Stimulated activated CD4-positive, alpha-beta T cell treated with anti-CD3 and anti-CD28 coated beads, Interleukin-2, amount 100 ng/mL, for 48 hours (primary cell): ENCODE results near the gene SCIN.
"Not testable (repeated sequence)": the region's sequence is repeated elsewhere in the genome, so short reads cannot be mapped to it uniquely, and the experiment has no call there.

Source experiments
- DNase-seq, 2 donors: peaks; one replicate each; pipeline ENCODE4 v3.0.0-alpha.2; 2020

Gene SCIN

GRCh38 chr7:12619461-12620069, 49.0 kb downstream of the SCIN start:
- no peak for DNase-seq

GRCh38 chr7:12620371-12620770, 49.9 kb downstream of the SCIN start:
- DNase-seq, result no peak

DNA sequence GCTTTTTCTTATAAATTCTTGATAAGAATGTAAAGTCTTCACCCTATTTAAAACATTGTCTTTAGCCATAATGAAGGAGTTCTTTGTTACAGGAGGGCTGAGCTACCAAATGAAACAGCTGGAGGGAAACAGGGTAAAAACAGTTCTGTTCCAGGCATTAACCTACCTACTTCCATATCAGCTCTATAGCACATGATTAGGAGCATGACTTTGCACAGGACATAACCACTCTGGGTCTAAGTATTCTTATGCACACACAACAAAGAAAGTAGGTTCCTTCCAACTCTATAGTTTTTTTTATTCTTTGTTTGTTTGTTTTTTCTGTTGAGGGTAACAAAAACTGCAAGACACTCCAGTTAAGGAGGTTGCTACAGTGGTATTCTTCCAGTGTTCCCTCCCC, 52.7 kb downstream of the SCIN start:
- no peak for DNase-seq

- no peak for DNase-seq
Measured at GRCh38 chr7:12623885-12624498, 53.5 kb downstream of the SCIN start.

DNA sequence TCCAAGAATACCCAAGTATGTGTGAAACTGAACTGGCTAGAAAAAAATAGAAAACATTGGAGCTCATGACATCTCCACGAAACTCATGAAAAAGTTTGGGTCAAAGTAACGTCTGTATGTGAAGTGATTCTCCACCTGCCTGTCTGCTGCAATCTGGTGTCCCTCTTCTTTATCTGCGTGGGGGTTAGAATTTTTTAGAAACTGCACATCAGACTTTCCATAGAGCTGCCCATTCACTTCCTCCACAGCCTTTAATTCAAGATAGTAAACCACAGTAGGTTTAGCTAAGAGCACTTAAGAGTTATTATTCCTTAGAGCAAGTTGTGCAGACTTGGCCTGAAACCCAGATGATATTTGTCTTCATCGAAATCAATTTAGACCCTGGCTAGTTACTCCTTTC, 55.3 kb downstream of the SCIN start:
- no peak for DNase-seq

- no peak for DNase-seq
Measured at GRCh38 chr7:12629816-12630512, 59.4 kb downstream of the SCIN start.

- no peak for DNase-seq
Measured at GRCh38 chr7:12630513-12630819, 59.9 kb downstream of the SCIN start.

GRCh38 chr7:12633582-12633981, 63.1 kb downstream of the SCIN start:
- DNase-seq, result no peak

DNA sequence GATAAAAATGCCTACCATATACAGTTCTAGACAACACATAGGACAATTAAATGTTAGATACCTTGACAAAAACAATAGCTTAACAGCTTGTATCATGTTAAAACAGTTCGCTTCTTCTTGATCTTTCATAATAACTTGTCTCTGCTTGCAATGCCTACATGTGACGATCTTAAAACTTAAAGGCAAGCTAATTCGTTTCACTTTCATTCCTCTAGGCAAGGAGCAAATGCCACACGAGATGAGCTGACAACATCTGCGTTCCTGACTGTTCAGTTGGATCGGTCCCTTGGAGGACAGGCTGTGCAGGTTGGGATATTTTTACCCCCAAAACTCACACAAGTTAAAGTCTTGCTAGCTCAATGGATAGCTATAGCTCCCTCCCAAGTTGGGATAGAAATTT, 65.3 kb downstream of the SCIN start:
- no peak for DNase-seq

DNA sequence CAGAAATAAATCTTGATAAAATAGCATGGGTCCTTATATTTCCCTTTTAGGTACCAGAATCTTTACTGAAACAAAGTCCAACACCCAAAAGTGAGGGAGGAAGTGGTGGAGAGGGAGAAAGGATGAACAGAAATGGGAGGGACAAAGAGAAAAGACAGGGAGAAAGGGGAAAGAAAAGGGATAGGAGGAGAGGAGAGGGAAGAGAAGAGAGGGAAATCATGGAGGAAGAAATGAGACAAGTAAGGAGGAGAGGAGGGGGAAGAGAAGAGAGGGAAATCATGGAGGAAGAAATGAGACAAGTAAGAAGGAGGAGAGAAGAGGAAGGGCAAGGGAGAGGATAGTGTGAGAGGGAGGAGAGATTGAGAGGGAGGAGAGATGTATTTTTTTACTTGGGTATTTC, 66.8 kb downstream of the SCIN start:
- no peak for DNase-seq

GRCh38 chr7:12637819-12638592, 67.5 kb downstream of the SCIN start:
- DNase-seq, result no peak

DNA sequence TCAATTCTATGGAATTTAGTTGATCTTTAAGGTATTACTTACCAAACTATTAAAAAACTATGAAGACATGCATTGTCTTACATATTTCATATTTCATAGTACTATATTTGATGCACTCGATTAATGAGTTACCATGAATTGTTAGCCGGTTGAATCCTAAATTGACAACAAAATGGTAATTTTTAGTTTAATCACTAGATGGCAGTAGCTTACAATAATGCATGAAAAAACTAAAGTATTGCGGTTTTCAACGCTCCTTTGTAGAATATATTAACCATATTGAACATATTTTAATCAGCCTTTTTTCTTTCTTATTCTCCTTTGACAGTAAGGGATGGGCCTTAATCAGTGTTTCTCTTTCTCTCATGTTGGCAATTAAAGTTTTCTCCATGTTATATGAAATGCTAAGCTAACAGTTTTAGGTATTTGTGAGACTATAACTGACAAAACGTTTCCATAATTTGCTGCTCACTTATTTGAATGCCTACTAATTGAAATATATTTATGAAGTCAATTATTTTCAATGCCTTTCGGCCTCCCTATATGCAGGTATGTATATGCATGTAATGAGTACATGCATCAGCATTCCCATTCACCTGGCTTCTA, 68.4 kb downstream of the SCIN start:
- DNase-seq, result no peak

DNA sequence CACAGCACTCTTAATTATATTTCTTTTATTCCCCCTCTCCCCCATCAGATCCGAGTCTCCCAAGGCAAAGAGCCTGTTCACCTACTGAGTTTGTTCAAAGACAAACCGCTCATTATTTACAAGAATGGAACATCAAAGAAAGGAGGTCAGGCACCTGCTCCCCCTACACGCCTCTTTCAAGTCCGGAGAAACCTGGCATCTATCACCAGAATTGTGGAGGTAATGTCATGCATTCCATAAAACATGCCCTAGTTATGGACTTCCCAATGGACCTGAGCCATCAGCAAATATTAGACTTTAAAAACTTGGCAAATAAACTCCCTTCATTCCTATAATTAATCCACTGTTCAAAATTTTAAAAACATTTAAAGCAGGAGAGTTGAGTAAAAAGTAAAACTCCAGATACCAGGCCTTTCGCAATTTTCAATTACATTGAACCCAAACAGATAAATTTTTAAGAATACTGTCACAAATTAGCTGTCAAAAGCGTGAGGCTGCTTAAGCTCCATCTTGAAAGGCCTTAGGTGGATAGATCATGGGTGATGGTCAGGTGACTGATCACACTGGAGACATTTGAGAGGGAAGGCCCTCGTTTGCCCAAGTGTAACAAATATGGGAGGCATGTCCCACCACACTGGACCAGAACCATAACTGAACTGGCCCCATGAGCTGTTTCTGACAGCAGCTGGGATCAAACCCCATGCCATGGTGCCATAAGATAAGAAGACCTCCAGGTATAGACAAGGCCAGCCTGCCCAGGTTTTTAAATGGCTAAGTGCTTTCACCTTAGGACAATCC, 70.0 kb downstream of the SCIN start:
- no peak for DNase-seq

DNA sequence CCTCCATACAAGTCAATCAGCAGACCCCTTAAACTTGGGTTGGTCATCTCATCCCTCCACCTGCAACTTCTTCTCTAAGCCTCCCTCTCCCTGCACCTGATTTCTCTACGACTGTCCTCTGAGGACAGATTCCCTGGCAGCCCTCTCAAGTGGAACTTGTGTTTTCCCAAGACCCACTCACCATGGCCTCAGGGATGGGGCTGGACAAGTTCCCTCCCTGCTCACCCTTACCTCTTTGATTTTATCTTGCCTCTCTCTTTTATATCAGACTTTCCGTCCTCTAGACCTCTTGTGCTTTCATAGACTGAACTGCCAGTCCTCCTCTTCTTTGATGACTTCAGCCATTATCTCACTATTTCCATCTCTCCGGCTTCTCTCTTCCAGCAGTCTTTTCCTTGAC, 70.7 kb downstream of the SCIN start:
- no peak for DNase-seq

DNA sequence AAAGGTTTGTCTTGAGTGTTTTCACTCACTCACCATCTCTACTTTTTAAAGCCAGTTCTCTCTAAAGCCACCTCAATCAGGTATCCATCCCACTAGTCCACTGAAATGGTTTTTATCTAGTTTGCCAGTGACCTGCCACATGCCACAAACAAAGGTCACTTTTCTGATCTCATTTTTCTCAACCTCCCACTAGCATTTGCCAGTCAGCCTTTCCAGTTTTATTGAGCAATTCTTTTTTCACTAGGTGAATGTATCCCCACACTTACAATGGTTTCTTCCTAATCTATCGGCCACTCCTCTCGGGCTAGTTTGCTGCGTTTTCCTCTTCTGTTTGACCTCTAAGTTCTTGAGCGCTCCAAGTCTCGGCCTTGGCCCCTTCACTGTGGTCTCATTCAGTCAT, 72.0 kb downstream of the SCIN start:
- no peak for DNase-seq

GRCh38 chr7:12643001-12643643, 72.6 kb downstream of the SCIN start:
- no peak for DNase-seq

- no peak for DNase-seq
Measured at GRCh38 chr7:12643644-12644043, 73.1 kb downstream of the SCIN start.

DNA sequence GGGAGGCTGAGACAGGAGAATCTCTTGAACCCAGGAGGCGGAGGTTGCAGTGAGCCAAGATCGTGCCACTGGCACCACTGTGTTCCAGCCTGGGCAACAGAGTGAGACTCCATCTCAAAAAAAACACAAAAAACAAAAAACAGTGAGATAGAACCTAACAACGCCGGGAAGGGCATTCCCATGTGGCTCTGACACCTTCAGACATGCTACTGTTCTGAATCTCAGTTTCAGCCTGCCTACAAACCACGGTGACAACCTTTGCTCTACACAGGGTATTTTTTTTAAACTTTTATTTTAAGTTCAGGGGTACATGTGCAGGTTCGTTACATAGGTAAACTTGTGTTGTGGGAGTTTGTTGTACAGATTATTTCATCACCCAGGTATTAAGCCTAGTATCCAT, 74.7 kb downstream of the SCIN start:
- not testable (repeated sequence) for DNase-seq

- DNase-seq, result no peak
Measured at GRCh38 chr7:12646139-12646538, 75.6 kb downstream of the SCIN start.

DNA sequence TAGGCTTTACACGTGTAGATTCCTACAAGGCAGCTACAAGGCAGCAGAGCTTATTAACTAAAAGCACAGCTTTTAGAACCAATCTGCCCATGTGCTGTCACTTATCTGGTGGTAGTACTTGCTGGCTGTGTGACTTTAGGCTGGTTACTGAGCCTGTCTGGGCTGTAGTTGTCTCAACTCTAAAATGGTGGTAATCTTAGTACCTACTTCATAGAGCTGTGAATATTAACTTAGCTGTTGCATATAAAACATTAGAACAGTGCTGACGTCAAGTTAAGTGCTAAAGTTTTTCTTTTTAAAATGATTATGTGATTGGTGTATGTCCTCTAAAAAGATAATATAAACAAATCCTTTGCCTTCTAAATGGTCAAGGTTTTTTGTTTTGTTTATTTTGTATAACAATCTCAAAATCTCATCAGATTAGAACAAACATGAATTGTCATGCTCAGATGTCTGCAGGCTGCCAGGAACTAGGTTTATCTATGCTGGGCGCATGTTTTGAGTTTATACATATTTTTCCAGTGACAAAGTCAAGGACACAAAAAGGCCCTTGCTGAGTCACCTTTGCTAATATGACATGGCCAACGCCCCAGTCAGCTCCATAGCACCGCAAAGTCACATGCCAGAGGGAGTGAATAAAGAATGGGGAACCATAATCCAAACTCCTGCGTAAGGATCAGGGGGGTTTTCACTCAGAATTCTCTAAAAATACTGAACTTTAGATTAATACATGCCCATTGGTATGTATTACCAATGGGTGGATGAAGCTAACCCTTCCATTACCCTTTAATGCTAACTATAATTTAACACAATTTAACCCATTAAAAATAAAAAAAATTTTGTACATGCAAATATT, 77.1 kb downstream of the SCIN start:
- DNase-seq, result no peak

- no peak for DNase-seq
Measured at GRCh38 chr7:12648704-12649261, 78.3 kb downstream of the SCIN start.
